Measurements from ENCODE around the gene TGM2. TPM values are rescaled to one million over a fixed set of nuclear protein-coding genes. Genes with fewer than 3 reads are reported as not detected.

TGM2 gene
- total and polyA plus RNA-seq, 7 donors = 6.5 to 104 (median 20.7) TPM

- Histone ChIP-seq H3K4me1 (no peaks in the 10 kb centered on the region), H3K4me3 (no peak overlapping the region), H3K9me3 (no peaks in the 10 kb centered on the region), H3K36me3 (peaks cover 0 to 53% (median 26%) of the 10 kb centered on the region in 4 donors), H3K27me3 (no peaks in the 10 kb centered on the region), H3K27ac (peak overlapping the region in 2 of 4 donors; percentile 7 to 53)
- no peak for TF ChIP-seq POLR2AphosphoS5 (IDR thresholded peaks at IDR 0.05)
- no peak for TF ChIP-seq EP300 (IDR thresholded peaks at IDR 0.05)
- TF ChIP-seq POLR2A (IDR thresholded peaks at IDR 0.05) = no peak
- TF ChIP-seq CTCF (IDR thresholded peaks at IDR 0.05) = no peak
- 92 to 93% methylated on average over 10 of the region's 10 CpGs for WGBS, 2 donors
- intact Hi-C loops (cut with DNase I) = no loop called here
- peak; percentile 21 for DNase-seq
These were observed 31.2 kb downstream of the TGM2 start for GRCh38 chr20:38133680-38134426.

DNA sequence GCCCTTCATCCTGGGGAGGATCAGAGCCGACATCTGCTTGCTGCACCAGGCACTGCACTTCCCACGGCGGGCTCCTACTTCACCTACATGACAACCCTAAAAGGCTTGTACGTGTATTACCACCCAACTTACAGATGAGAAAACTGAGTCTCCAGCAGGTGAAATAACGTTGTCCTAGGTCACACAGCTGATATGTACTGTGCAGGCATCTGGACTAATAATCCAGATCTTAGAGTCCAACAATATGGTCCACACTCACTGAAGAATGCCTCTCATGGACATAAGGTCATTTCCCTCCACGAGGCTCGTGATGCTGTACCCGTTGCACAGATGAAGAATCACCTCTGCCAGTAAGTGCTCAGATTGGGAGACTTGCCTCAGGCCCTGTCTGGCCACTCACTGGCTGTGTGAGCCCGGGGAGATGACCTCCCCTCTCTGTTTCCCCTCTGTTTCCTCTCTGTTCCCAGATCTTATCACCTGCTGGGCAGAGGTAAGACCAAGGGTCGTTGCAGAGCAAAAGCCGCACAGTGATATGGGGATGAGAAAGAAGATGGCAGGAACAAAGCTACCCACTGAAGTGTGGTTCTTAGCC is 32.1 kb downstream of the TGM2 start:
- peaks cover 0 to 44% (median 22%) of the 10 kb centered on the region in 4 donors for H3K36me3 ChIP-seq
- no peaks in the 10 kb centered on the region for H3K4me1 ChIP-seq
- DNase-seq = peak; percentile 45
- intact Hi-C loops (cut with DNase I) = no loop called here
- no peaks in the 10 kb centered on the region for H3K9me3 ChIP-seq
- 81 to 90% methylated on average over 11 of the region's 11 CpGs for WGBS, 2 donors
- H3K27me3 ChIP-seq = no peaks in the 10 kb centered on the region
- no peak overlapping the region for H3K27ac ChIP-seq
- TF ChIP-seq POLR2AphosphoS5 (IDR thresholded peaks at IDR 0.05) (no peak), CTCF (IDR thresholded peaks at IDR 0.05) (no peak), EP300 (IDR thresholded peaks at IDR 0.05) (no peak), POLR2A (IDR thresholded peaks at IDR 0.05) (no peak)
- H3K4me3 ChIP-seq = no peak overlapping the region

DNA sequence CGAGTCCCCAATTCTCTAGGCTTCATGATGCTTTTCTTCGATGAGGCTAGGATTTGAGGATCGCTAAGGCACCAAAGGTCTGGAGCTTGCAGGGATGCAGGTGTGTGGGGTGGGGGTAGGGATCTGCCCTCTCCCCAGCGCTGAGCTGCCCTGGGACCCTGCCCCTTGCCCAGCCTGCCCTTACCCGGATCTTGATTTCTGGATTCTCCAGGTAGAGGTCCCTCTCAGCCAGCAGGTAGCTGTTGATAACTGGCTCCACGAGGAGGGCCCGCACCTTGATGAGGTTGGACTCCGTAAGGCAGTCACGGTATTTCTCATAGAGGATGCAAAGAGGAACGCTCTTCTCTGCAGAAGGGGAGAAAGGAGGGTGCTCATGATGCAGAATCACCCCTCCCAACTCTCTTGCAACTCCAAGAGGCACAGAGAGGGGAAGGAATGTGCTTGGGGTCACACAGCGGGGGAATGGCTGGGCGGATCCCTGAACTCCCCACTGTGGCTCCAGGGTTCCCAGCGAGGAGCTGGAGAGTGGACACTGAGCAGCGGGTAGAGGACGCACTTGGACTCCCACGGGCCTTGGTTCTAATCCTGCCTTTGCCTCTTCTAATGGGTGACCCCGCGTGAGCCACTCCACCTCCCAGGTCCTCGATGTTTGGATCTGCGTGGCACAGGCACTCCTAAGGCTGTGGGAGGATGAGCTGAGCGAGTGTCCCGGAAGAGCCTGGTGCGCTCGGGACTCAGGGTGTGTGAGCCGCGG is 32.7 kb downstream of the TGM2 start:
- Histone ChIP-seq H3K36me3 (peaks cover 0 to 37% (median 19%) of the 10 kb centered on the region in 4 donors), H3K4me1 (peaks cover 0 to 4% (median 1%) of the 10 kb centered on the region in 4 donors), H3K27ac (no peak overlapping the region), H3K4me3 (no peak overlapping the region), H3K9me3 (no peaks in the 10 kb centered on the region), H3K27me3 (no peaks in the 10 kb centered on the region)
- peak; percentile 48 for DNase-seq
- TF ChIP-seq POLR2A (IDR thresholded peaks at IDR 0.05) = no peak
- no peak for TF ChIP-seq POLR2AphosphoS5 (IDR thresholded peaks at IDR 0.05)
- TF ChIP-seq EP300 (IDR thresholded peaks at IDR 0.05) = no peak
- no peak for TF ChIP-seq CTCF (IDR thresholded peaks at IDR 0.05)
- intact Hi-C loops (cut with DNase I) = no loop called here
- WGBS, 2 donors = 91 to 94% methylated on average over 26 of the region's 26 CpGs

GRCh38 chr20:38131588-38132121 is 33.4 kb downstream of the TGM2 start:
- DNase-seq = peak; percentile 33
- Histone ChIP-seq H3K27me3 (no peaks in the 10 kb centered on the region), H3K4me3 (no peak overlapping the region), H3K9me3 (no peaks in the 10 kb centered on the region), H3K4me1 (peaks cover 0 to 11% (median 8%) of the 10 kb centered on the region in 4 donors), H3K36me3 (peaks cover 0 to 31% (median 15%) of the 10 kb centered on the region in 4 donors), H3K27ac (no peak overlapping the region)
- no peak for TF ChIP-seq CTCF (IDR thresholded peaks at IDR 0.05)
- TF ChIP-seq EP300 (IDR thresholded peaks at IDR 0.05) = no peak
- TF ChIP-seq POLR2A (IDR thresholded peaks at IDR 0.05) = no peak
- no peak for TF ChIP-seq POLR2AphosphoS5 (IDR thresholded peaks at IDR 0.05)
- intact Hi-C loops (cut with DNase I) = no loop called here
- 34 to 71% methylated on average over 3 of the region's 3 CpGs for WGBS, 2 donors
